Heart left ventricle (tissue), 13 donors: Measurements from ENCODE around the gene RFT1.

Experiments
- CTCF ChIP-seq, 12 donors: fragments of 200-600 bp; sonication (generic) in 4 of 12; IDR thresholded peaks; one replicate each; pipeline versions ENCODE4 v1.5.0 to v1.8.0; 2018 to 2022; ENCODE audit warnings: antibody characterized with exemption in 12 of 12, mild to moderate bottlenecking in 5 of 12
- POLR2A ChIP-seq, 2 donors: fragments of 450-650 bp; IDR thresholded peaks; one replicate each; pipeline ENCODE4 v1.6.1; 2017; ENCODE audit warnings: antibody characterized with exemption in 2 of 2, mild to moderate bottlenecking in 2 of 2, moderate library complexity in 2 of 2
- donor health status: ischemic (EF 13 %, LVEDD 7.1; RV severe dilation, severe dysfunction).
- donor health status: DM: no; HTN: yes; CAD: no.
- donor health status: DM: no; HTN: no; CAD: no.
- donor health status: ischemic (EF 25% LVEDD 6.9; RV normal size, moderate dysfunction).
- donor health status: ischemic (EF 25% LVEDD 5.7; RV mildly dilated, moderate dysfunction).
- donor health status: ischemic (EF 35%, LVEDD 5.7; RV mildly dilated, moderate dysfunction).
- donor health status: nonischemic (EF 11% LVEDD 7.7; RV severe dilation, severe dysfunction).
- donor health status: DM: yes; HTN: yes; CAD: no.
- donor health status: PGD.
- donor health status: ischemic (EF 29% LVEDD 5.4; RV normal size, mild dysfunction).
- donor health status: nonischemic (EF 23%, LVEDD 6.1; RV moderate dilation, normal function).

GRCh38 chr3:53131096-53131495 lies 861 bp upstream of the RFT1 start:
- TF ChIP-seq CTCF (IDR thresholded peaks at IDR 0.05) (no peak), POLR2A (IDR thresholded peaks at IDR 0.05) (no peak)
